ENCODE results near the gene IMMP2L.
"Not testable (repeated sequence)": the region's sequence is repeated elsewhere in the genome, so short reads cannot be mapped to it uniquely, and the experiment has no call there.

The IMMP2L gene

GRCh38 chr7:111074071-111074747 lies 488.1 kb downstream of the IMMP2L start:
- Histone ChIP-seq H3K79me2 (ENCODE audit: insufficient read depth, low read length) (no peaks in the 10 kb centered on the region), H2AFZ (ENCODE audit: low read depth, low read length) (no peak overlapping the region), H3K9ac (ENCODE audit: low read depth, low read length) (no peak overlapping the region), H3K4me1 (ENCODE audit: insufficient read depth, low read length) (peaks cover 31% of the 10 kb centered on the region), H3K4me3 (ENCODE audit: low read depth in 1 of 2, low read length in 2 of 2) (no peak overlapping the region), H3K36me3 (ENCODE audit: insufficient read depth, low read length) (no peaks in the 10 kb centered on the region), H4K20me1 (ENCODE audit: insufficient read depth, low read length) (no peaks in the 10 kb centered on the region), H3K4me2 (ENCODE audit: insufficient read depth, low read length) (no peak overlapping the region), H3K27me3 (ENCODE audit: insufficient read depth, low read length, poor library complexity) (no peaks in the 10 kb centered on the region), H3K9me3 (ENCODE audit: insufficient read depth, low read length, severe bottlenecking) (no peaks in the 10 kb centered on the region), H3K27ac (ENCODE audit: low read length) (no peak overlapping the region)
- ATAC-seq (ENCODE audit: insufficient read depth, low read depth) (no peak), DNase-seq (no peak)
- TF ChIP-seq CTCF (IDR thresholded peaks at IDR 0.05; ENCODE audit: borderline replicate concordance, extremely low read depth, low read length, poor library complexity, severe bottlenecking) (no peak), EZH2 (IDR thresholded peaks at IDR 0.05; ENCODE audit: borderline replicate concordance, low read depth, low read length, severe bottlenecking) (no peak)

GRCh38 chr7:111072658-111073057 lies 489.6 kb downstream of the IMMP2L start:
- not testable (repeated sequence) for H3K27me3 ChIP-seq (ENCODE audit: insufficient read depth, low read length, poor library complexity); H3K79me2 ChIP-seq (ENCODE audit: insufficient read depth, low read length); H3K4me3 ChIP-seq (ENCODE audit: low read depth in 1 of 2, low read length in 2 of 2); H3K9ac ChIP-seq (ENCODE audit: low read depth, low read length); H3K27ac ChIP-seq (ENCODE audit: low read length); H2AFZ ChIP-seq (ENCODE audit: low read depth, low read length); DNase-seq; H3K36me3 ChIP-seq (ENCODE audit: insufficient read depth, low read length); H4K20me1 ChIP-seq (ENCODE audit: insufficient read depth, low read length); H3K9me3 ChIP-seq (ENCODE audit: insufficient read depth, low read length, severe bottlenecking); ATAC-seq (ENCODE audit: insufficient read depth, low read depth); H3K4me2 ChIP-seq (ENCODE audit: insufficient read depth, low read length)
- H3K4me1 ChIP-seq (ENCODE audit: insufficient read depth, low read length), result peaks cover 31% of the 10 kb centered on the region

GRCh38 chr7:111071556-111071955 lies 490.7 kb downstream of the IMMP2L start:
- H3K79me2 ChIP-seq (ENCODE audit: insufficient read depth, low read length), result no peaks in the 10 kb centered on the region
- peaks cover 31% of the 10 kb centered on the region for H3K4me1 ChIP-seq (ENCODE audit: insufficient read depth, low read length)
- no peaks in the 10 kb centered on the region for H3K9me3 ChIP-seq (ENCODE audit: insufficient read depth, low read length, severe bottlenecking)
- no peak overlapping the region for H3K9ac ChIP-seq (ENCODE audit: low read depth, low read length)
- ATAC-seq (ENCODE audit: insufficient read depth, low read depth), result peak; percentile 72
- no peak overlapping the region for H3K4me3 ChIP-seq (ENCODE audit: low read depth in 1 of 2, low read length in 2 of 2)
- H2AFZ ChIP-seq (ENCODE audit: low read depth, low read length), result no peak overlapping the region
- TF ChIP-seq EZH2 (IDR thresholded peaks at IDR 0.05; ENCODE audit: borderline replicate concordance, low read depth, low read length, severe bottlenecking) (no peak), CTCF (IDR thresholded peaks at IDR 0.05; ENCODE audit: borderline replicate concordance, extremely low read depth, low read length, poor library complexity, severe bottlenecking) (no peak)
- H4K20me1 ChIP-seq (ENCODE audit: insufficient read depth, low read length), result no peaks in the 10 kb centered on the region
- H3K4me2 ChIP-seq (ENCODE audit: insufficient read depth, low read length), result no peak overlapping the region; the same call in 1 of the 2 replicates
- H3K36me3 ChIP-seq (ENCODE audit: insufficient read depth, low read length), result no peaks in the 10 kb centered on the region
- H3K27me3 ChIP-seq (ENCODE audit: insufficient read depth, low read length, poor library complexity), result no peaks in the 10 kb centered on the region
- DNase-seq, result no peak
- H3K27ac ChIP-seq (ENCODE audit: low read length), result no peak overlapping the region

- no peak overlapping the region for H3K9ac ChIP-seq (ENCODE audit: low read depth, low read length)
- H3K4me2 ChIP-seq (ENCODE audit: insufficient read depth, low read length), result no peak overlapping the region
- H4K20me1 ChIP-seq (ENCODE audit: insufficient read depth, low read length), result no peaks in the 10 kb centered on the region
- H3K79me2 ChIP-seq (ENCODE audit: insufficient read depth, low read length), result no peaks in the 10 kb centered on the region
- no peak for TF ChIP-seq CTCF (IDR thresholded peaks at IDR 0.05; ENCODE audit: borderline replicate concordance, extremely low read depth, low read length, poor library complexity, severe bottlenecking)
- no peak for TF ChIP-seq EZH2 (IDR thresholded peaks at IDR 0.05; ENCODE audit: borderline replicate concordance, low read depth, low read length, severe bottlenecking)
- H3K27ac ChIP-seq (ENCODE audit: low read length), result no peak overlapping the region
- H3K4me3 ChIP-seq (ENCODE audit: low read depth in 1 of 2, low read length in 2 of 2), result no peak overlapping the region
- peaks cover 19% of the 10 kb centered on the region for H3K4me1 ChIP-seq (ENCODE audit: insufficient read depth, low read length)
- no peak overlapping the region for H2AFZ ChIP-seq (ENCODE audit: low read depth, low read length)
- H3K36me3 ChIP-seq (ENCODE audit: insufficient read depth, low read length), result no peaks in the 10 kb centered on the region
- DNase-seq (no peak), ATAC-seq (ENCODE audit: insufficient read depth, low read depth) (no peak)
- H3K27me3 ChIP-seq (ENCODE audit: insufficient read depth, low read length, poor library complexity), result no peaks in the 10 kb centered on the region
- peaks cover 15% of the 10 kb centered on the region for H3K9me3 ChIP-seq (ENCODE audit: insufficient read depth, low read length, severe bottlenecking)
Measured at GRCh38 chr7:111068618-111069017, 493.7 kb downstream of the IMMP2L start.
